Glomerular endothelial cell (primary cell): ENCODE results near the gene WBP2NL. TPM values are rescaled to one million over a fixed set of nuclear protein-coding genes. Genes with fewer than 3 reads are reported as not detected.

Source experiments
- DNase-seq: peaks from one replicate; pipeline ENCODE4 v3.0.0-alpha.2; 2011; ENCODE audit warnings: low read depth, low spot score; ENCODE audit errors: extremely low read depth
- total RNA-seq: library from RNA; depleted of rRNA; stranded (reverse); fragments of >200 nt; gene quantifications from 2 replicates; pipeline ENCODE4 v1.2.3, GENCODE V29; 2015

Gene WBP2NL
- total RNA-seq, 1 donor from 2014 or later, result 0.41 TPM

DNA sequence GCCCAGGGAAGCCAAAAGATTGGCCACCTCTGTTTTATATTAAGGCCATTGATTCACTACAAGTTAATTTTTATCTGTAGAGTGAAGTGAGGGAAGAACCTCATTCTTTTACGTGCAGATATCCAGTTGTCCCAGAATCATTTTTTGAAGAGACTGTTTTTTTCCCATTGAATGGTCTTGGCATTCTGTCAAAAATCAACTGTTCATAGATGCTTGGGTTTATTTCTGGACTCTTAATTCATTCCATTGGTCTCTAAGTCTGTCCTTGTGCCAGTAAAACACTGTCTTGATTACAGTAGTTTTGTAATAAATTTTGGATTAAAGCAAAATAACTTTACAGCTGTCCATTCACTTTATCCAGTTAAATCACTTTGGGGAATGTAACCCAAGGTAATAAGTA lies 26.8 kb downstream of the WBP2NL start:
- DNase-seq, result no peak

DNA sequence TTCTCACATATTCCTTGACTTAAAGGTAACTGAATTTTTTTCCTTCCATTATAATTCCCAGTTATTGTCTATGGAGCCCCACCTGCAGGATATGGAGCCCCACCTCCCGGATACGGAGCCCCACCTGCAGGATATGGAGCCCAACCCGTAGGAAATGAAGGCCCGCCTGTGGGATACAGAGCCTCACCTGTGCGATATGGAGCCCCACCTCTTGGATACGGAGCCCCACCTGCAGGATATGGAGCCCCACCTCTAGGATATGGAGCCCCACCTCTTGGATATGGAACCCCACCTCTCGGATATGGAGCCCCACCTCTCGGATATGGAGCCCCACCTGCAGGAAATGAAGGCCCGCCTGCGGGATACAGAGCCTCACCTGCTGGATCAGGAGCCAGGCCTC lies 28.1 kb downstream of the WBP2NL start:
- DNase-seq, result no peak

GRCh38 chr22:42033263-42034181 lies 34.9 kb downstream of the WBP2NL start:
- no peak for DNase-seq

DNA sequence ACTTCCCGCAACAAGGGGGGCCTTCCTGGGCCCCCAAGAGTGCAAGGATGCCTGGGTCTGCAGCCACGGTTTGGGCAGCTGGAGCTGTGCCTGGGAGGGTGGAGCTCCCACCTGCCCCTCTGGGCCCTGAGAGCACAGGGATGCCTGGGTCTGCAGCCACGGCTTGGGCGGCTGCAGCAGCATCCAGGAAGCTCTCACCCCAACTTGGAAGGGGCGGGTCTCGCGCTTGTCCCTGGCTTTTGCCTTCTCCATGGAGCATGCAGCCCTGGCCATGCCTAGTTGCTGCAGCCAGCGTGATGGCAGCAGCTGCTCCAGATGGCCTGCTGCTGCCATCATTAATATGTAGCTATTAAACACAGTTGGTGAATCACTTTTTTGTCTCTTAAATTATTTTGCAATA lies 36.7 kb downstream of the WBP2NL start:
- no peak for DNase-seq

GRCh38 chr22:42039271-42039670 lies 40.7 kb downstream of the WBP2NL start:
- no peak for DNase-seq

- no peak for DNase-seq
Observed at GRCh38 chr22:42041784-42042183, 43.2 kb downstream of the WBP2NL start.

DNA sequence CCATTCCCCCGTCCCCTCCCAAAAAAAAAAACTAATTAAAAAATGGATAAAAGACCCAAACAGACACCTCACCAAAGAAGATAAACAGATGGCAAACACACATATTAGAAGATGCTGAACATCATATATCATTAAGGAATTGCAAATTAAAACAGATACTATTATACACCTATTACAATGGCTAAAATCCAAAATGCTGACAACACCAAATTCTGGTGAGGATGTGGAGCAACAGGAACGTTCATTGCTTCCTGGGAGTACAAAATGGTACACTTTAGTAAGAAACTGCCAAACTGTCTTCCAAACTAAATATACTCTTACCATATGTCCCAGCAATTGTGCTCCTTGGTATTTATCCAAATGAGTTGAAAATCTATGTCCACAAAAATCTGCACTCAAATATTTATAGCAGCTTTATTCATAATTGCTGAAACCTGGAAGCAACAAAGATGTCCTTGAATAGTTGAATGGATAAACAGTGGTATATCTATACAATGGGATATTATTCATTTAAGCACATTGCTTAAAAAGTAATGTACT lies 52.1 kb downstream of the WBP2NL start:
- DNase-seq, result no peak

DNA sequence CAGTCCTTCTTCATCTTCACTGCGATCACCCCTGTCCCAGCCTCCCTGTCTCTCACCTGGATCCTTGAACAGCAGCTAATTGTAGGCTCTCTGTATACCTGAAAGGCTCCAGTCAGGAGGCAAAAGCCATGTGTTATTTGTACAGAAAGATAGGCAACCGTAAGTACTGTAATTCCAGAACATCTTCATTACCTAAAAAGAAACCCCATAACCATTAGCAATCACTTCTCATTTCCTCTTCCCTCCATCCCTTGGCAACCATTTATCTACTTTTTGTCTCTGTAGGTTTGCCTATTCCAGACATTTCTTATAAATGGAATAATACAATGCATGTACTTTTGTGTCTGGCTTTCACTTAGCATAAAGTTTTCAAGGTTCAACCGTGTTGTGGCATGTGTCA lies 54.2 kb downstream of the WBP2NL start:
- DNase-seq, result no peak

- DNase-seq, result no peak
Observed at GRCh38 chr22:42056757-42057511, 58.3 kb downstream of the WBP2NL start.

- no peak for DNase-seq
Observed at GRCh38 chr22:42060489-42060888, 61.9 kb downstream of the WBP2NL start.

DNA sequence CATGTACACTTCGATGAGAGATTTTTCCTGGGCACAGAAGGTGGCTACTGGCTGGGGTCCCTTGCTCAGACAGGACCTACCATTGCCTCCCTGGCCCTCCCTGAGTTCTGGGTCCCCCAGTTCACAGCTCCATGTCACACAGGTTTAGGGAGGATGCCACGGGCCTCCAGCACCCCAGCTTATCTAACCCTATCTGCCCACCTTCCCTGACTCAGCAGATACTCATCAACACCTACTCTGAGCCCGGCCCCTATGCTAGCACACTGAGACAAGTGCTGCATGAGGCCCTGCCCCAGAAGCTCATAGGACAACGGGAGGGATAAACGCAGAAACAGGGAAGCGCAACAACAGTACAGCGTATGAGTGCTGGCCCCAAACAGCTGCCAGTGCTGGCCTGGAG lies 62.5 kb downstream of the WBP2NL start:
- no peak for DNase-seq

GRCh38 chr22:42062506-42063170 lies 64.0 kb downstream of the WBP2NL start:
- no peak for DNase-seq

DNA sequence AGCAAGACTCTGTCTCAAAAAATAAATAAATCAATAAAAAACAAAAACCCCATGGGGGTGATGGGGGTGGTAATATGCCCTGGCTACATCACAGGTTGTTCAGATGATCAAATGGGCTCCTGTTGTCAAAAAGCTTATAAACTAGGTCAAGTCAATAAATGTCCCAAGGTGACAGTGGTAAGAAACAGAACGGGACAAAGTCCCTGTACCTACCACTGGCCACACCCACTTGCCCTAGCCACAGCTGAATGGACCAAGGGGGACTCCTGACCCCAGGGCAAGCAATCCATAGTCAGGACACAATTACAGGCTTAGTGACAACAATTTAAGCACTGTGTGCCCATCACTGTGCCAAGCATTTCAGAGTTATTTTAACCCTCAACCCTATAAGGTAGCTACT lies 66.0 kb downstream of the WBP2NL start:
- DNase-seq, result no peak

DNA sequence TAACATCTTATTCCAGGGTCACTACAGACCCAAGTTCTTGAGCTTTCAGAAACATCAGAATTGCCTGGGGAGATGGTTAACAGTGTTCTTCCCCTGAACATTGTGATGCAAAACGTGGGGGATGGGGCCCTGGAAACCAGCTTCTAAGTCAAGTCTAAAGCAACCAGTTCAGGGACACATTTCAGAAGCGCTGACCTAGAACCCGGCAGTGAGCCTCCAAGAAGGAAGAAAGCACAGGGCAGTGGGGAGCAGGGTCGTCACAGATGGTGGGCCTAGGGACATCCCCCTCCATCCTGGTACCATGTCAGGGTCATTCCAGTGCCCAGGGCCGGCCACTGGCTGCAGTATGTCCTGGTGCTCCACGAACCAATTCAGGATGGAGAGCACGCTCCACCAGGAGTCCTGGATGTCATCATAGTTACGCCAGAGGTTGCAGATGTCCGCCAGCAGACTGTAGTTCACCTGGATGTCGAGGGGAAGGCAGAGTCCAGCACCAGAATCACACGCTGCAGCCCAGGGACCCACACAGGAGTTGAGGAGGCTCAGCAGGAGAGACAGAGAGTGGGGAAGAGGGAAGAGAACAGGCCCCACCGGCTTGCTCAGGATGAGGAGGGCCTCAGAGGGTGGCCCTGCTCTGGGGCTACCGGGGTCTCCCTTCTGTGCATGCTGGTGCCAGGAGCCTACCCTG lies 67.0 kb downstream of the WBP2NL start:
- no peak for DNase-seq

- DNase-seq, result no peak
Observed at GRCh38 chr22:42066126-42066761, 67.7 kb downstream of the WBP2NL start.

DNA sequence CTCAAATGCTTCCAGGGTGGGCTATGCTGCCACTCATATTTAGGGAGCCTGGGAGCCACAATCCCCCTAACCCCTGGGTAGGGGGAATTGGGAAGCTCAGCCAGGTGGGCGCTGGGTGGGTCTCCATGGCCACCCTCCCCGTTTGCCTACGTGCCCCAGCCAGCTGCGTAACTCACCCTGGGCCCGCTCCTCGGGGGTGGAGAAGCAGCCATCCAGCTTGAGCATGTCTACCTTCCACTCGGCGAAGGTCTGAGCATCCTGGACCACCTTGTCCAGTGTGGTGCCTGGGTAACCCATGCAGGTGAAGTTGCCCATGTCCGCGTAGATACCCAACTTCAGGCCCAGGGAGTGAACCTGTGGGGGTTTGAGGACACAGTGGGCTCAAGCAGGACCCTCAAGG lies 68.3 kb downstream of the WBP2NL start:
- no peak for DNase-seq

DNA sequence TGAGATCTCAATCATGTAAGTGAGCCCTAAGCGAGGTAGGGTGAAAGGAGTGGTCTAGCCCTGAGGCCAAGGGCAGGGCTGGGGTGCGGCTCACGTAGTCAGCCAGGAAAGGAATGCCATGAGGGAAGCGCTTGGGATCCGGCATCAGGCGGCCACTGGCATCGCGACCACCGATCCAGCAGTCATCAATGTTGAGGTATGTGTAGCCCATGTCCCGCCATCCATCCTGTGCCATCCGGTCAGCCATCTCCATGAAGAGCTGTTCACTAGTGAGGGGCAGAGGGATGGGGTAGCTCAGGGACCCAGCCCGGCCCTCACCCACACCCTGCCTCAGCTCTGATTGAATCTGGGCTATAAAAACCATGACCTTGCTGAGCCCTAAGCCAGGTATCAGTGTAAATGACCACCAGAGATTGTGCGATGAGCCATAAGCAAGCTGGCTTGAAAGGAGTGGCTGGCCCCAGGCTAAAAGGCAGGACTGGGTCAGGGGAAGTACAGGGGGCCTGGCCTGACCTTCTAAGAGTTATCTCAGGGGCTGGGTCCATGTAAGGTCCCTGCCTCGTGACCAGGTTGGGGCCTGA lies 69.2 kb downstream of the WBP2NL start:
- DNase-seq, result no peak

- DNase-seq, result no peak
Observed at GRCh38 chr22:42068291-42068690, 69.7 kb downstream of the WBP2NL start.

GRCh38 chr22:42069801-42070516 lies 71.4 kb downstream of the WBP2NL start:
- DNase-seq, result no peak
